Pancreas (tissue), 10 donors: ENCODE data around the gene IMPACT. TPM values are rescaled to one million over a fixed set of nuclear protein-coding genes. Genes with fewer than 3 reads are reported as not detected.

Experiments
- ATAC-seq, 4 donors: fragments of 200-7000 bp; cut with Tn5 transposase; one replicate each; pipeline versions ENCODE4 v1.8.0 to v1.9.1; 2020; ENCODE audit warnings: mild to moderate bottlenecking in 4 of 4, moderate library complexity in 4 of 4
- DNase-seq, 6 donors: peaks; one replicate each; pipeline ENCODE4 v3.0.0-alpha.2; 2020
- FAIRE-seq: peaks from 2 replicates; lab custom pipeline; 2012; peaks lifted over from hg19 to GRCh38; lab: Jason Lieb, UNC
- H3K27ac ChIP-seq, 4 donors: fragments of 200-600 bp; sonication (generic); 1 replicate in 3 of 4; 2 replicates in 1 of 4; pipeline versions ENCODE4 v1.5.0 to v1.8.0; 2020
- H3K27me3 ChIP-seq, 4 donors: fragments of 200-600 bp; one replicate each; pipeline ENCODE4 v1.8.0; 2021
- H3K36me3 ChIP-seq, 3 donors: fragments of 200-600 bp; sonication (generic) in 1 of 3; one replicate each; pipeline versions ENCODE4 v1.5.0 to v1.8.0; 2020 to 2021
- H3K4me1 ChIP-seq, 3 donors: fragments of 200-600 bp; one replicate each; pipeline ENCODE4 v1.8.0; 2021
- H3K4me3 ChIP-seq, 4 donors: fragments of 200-600 bp; sonication (generic) in 2 of 4; one replicate each; pipeline versions ENCODE4 v1.5.0 to v1.8.0; 2020 to 2021
- H3K9me3 ChIP-seq, 4 donors: fragments of 200-600 bp; one replicate each; pipeline ENCODE4 v1.8.0; 2021
- WGBS, 2 donors: extraction: QIAGEN DNeasy Blood & Tissue Kit; methylation state at CpG; one replicate each; pipeline ENCODE4 v1.1.7; 2013; 5-methylcytosine and 5-hydroxymethylcytosine counted together
- intact Hi-C, 3 donors: fragments of 100-400 bp; cut with DNase I; formaldehyde crosslinking; loops; one replicate each; pipeline versions ENCODE4 v1.11.1 to v1.14.2; 2022
- polyA plus RNA-seq, 2 donors: library from polyadenylated mRNA; stranded (reverse); fragments of 200-250 nt; gene quantifications; one replicate each; pipeline ENCODE4 v1.2.3, GENCODE V29; 2013
- total RNA-seq, 6 donors: library from RNA; stranded (reverse); fragmentation: NEBNext Ultra II Directional in 4 of 6; extraction: Animal tissue kit (Norgen Biotek cat#: 25700) in 4 of 6; gene quantifications; one replicate each; pipeline versions ENCODE4 v1.2.1 to v1.2.4, GENCODE V29; 2021 to 2023
- TF ChIP-seq, protein P1 (sequence below), 4 donors: fragments of 200-600 bp; sonication (generic) in 3 of 4; IDR thresholded peaks; one replicate each; pipeline versions ENCODE4 v1.5.0 to v1.8.0; 2021; ENCODE audit warnings: antibody characterized with exemption in 4 of 4
- donor health status: healthy with polysubstance abuse.
- donor health status: DM: no; HTN: no; CAD: no; lungs with moderate emphysema.
- donor health status: DM: no; HTN: no; CAD: no.
- donor health status: control.
- donor health status: control.
- donor health status: Bipolar disorder and iron deficiency.
- donor health status: DM: yes; HTN: yes; CAD: no.
- donor health status: DM: no; HTN: no; CAD: no.
- donor health status: DM: no; HTN: no; CAD: no.
- donor health status: DM: yes; HTN: yes; CAD: no.

Gene IMPACT
- total and polyA plus RNA-seq, 8 donors, result 7.1 to 23.7 (median 17.9) TPM

DNA sequence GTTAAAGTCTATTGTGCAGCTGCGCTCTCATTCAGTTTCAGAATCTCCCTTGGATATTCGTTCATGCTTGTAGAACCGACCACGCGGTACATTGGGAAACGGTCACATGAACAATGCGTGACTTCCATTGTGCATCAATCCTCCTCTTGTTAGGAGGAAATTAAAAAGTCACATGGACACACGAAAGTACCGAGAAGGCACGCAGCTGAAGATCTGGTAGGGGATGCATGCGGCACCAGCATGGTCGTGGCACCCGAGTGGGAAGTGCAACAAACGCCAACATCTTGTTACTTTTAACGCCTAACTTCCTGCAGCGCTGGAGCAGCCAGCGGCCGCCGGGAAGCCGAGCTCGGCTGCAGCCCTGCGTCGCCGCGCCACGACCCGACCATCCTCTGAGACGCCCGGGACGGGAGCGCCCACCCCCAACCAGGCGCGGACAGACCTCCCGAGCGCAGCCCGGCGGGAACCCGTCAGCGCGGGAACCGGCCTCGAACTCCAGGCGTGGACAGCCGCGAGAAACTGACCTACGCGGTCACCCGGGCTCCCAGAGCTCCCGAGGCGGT lies 29.3 kb upstream of the IMPACT start:
- FAIRE-seq, result peak; percentile 17

DNA sequence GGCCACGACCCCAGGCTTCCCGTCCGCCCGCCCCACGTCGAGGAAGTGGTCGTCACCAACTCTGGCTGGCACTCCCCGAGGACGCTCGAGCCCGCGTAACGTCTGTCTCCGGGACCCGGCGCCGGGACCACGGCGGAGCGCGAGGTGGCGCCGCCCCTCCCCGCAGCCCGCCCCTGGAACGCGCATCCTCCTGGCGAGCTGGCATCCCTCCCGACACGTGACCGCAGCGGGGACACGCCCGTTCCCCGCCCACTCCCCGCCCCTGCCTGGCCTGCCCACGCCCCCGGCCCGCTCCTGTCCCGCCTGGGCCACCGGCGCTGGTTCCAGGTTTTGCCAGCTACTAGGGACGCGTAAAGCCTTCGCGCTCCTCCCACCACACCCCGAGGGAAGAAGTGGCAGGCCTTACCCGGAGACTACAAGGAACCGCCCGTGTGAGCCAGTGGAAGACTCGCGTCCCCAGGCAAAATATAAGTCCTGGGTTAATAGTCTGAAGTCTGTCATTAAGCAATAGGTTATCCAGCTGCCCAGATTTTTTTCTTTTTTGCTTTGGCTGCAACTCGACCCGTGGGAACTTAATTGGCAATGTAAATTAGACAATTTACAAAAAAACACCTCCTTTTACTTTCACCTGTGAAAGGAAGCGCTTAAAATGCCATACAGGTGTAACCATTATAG lies 28.6 kb upstream of the IMPACT start, which contains the start of gene OSBPL1A:
TSS of gene OSBPL1A (minus strand) at position 131 of the 675 bp plus-strand sequence. CDS start 20,291 bp downstream, outside the sequence.
- Histone ChIP-seq H3K4me1 (peaks cover 4 to 9% (median 5%) of the 10 kb centered on the region in 3 donors), H3K27me3 (no peaks in the 10 kb centered on the region), H3K27ac (peak within 1 kb of the TSS; percentile 42 to 87 (median 72)), H3K4me3 (peak within 1 kb of the TSS; percentile 59 to 87 (median 66)), H3K36me3 (no peaks in the 10 kb centered on the region), H3K9me3 (no peaks in the 10 kb centered on the region)
- FAIRE-seq, result no peak
- peak; percentile 95 to 98 (median 96) for DNase-seq
- peak; percentile 93 to 98 (median 96) for ATAC-seq
- TF ChIP-seq, protein P1, sequence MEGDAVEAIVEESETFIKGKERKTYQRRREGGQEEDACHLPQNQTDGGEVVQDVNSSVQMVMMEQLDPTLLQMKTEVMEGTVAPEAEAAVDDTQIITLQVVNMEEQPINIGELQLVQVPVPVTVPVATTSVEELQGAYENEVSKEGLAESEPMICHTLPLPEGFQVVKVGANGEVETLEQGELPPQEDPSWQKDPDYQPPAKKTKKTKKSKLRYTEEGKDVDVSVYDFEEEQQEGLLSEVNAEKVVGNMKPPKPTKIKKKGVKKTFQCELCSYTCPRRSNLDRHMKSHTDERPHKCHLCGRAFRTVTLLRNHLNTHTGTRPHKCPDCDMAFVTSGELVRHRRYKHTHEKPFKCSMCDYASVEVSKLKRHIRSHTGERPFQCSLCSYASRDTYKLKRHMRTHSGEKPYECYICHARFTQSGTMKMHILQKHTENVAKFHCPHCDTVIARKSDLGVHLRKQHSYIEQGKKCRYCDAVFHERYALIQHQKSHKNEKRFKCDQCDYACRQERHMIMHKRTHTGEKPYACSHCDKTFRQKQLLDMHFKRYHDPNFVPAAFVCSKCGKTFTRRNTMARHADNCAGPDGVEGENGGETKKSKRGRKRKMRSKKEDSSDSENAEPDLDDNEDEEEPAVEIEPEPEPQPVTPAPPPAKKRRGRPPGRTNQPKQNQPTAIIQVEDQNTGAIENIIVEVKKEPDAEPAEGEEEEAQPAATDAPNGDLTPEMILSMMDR (IDR thresholded peaks at IDR 0.05), result no peak
- WGBS, 2 donors, result 2 to 3% methylated on average over 49 to 55 of the region's 55 CpGs
- intact Hi-C loops, result no loop called here

More for the DNA sequence above, 29.3 kb upstream of the IMPACT start:
- Histone ChIP-seq H3K27ac (peak overlapping the region; percentile 42 to 87 (median 72)), H3K9me3 (no peaks in the 10 kb centered on the region), H3K27me3 (no peaks in the 10 kb centered on the region), H3K4me3 (peak overlapping the region; percentile 59 to 87 (median 66)), H3K36me3 (no peaks in the 10 kb centered on the region), H3K4me1 (peaks cover 4 to 9% (median 5%) of the 10 kb centered on the region in 3 donors)
- DNase-seq (peak in 2 of 6 donors; percentile 26 to 70), ATAC-seq (peak; percentile 55 to 73 (median 56))
- TF ChIP-seq, protein P1 (IDR thresholded peaks at IDR 0.05), result no peak
- WGBS, 2 donors, result 0 to 1% methylated on average over 50 of the region's 50 CpGs
- intact Hi-C loops, result no loop called here

DNA sequence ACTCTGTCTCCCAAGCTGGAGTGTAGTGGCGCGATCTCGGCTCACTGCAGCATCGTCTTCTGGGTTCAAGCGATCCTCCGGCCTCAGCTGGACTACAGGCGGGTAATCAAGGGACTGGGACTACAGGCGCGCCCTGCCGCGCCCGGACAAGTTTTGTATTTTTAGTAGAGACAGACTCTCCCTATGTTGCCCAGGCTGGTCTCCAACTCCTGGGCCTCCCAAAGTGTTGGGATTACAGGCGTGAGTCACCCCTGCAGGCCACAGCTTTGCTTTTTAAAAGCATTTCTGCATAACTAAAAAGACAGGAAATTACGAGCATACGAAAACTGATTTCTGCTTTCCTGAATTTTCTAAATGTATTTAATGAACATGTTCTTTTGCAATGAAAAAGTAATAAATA lies 27.9 kb upstream of the IMPACT start:
- Histone ChIP-seq H3K27me3 (no peaks in the 10 kb centered on the region), H3K4me3 (peak overlapping the region in 1 of 4 donors; percentile 87), H3K27ac (no peak overlapping the region), H3K36me3 (no peaks in the 10 kb centered on the region), H3K9me3 (no peaks in the 10 kb centered on the region), H3K4me1 (peaks cover 4 to 9% (median 5%) of the 10 kb centered on the region in 3 donors)
- TF ChIP-seq, protein P1 (IDR thresholded peaks at IDR 0.05), result no peak
- FAIRE-seq, result no peak
- intact Hi-C loops, result no loop called here
- WGBS, 2 donors, result 91 to 94% methylated on average over 15 of the region's 15 CpGs
- no peak for ATAC-seq
- no peak for DNase-seq

DNA sequence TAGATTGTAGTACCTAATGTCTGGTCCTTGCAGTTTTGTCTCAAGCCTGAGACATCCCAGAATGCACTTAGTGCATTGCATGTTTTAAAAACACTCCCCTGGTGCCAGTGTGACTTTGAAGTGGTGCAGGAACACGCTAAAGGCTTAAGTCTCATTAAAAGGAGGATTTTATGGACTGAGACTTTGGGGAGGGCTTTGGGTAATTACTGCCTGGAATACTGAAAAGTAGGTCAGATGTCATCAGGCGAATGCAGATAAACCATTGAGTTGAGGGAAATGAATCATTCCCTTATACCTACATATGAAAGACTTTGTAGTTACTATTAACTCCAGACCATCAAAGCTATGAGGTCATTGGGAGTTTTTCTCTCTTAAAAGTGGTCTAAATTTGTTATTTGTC lies 25.9 kb upstream of the IMPACT start:
- Histone ChIP-seq H3K4me1 (peaks cover 4 to 6% (median 5%) of the 10 kb centered on the region in 3 donors), H3K4me3 (no peak overlapping the region), H3K9me3 (no peaks in the 10 kb centered on the region), H3K27ac (no peak overlapping the region), H3K36me3 (no peaks in the 10 kb centered on the region), H3K27me3 (no peaks in the 10 kb centered on the region)
- intact Hi-C loops, result no loop called here
- WGBS, 2 donors, result 82 to 87% methylated on average over 2 of the region's 2 CpGs
- ATAC-seq (no peak), FAIRE-seq (no peak), DNase-seq (no peak)
- TF ChIP-seq, protein P1 (IDR thresholded peaks at IDR 0.05), result no peak
